Activated gamma-delta T cell treated with Interleukin-2 at 50 U/mL for 16 hours (primary cell): ENCODE measurements around the gene ESR2.
"Not testable (repeated sequence)": the region's sequence is repeated elsewhere in the genome, so short reads cannot be mapped to it uniquely, and the experiment has no call there.

Experiments used
- DNase-seq: peaks from one replicate; pipeline ENCODE4 v3.0.0-alpha.2; 2020

Gene ESR2

GRCh38 chr14:64074961-64075612, 219.1 kb downstream of the ESR2 start:
- no peak for DNase-seq

- no peak for DNase-seq
Observed at GRCh38 chr14:64069634-64070359, 224.4 kb downstream of the ESR2 start.

- no peak for DNase-seq
Observed at GRCh38 chr14:64064447-64064846, 229.7 kb downstream of the ESR2 start.

- no peak for DNase-seq
Observed at GRCh38 chr14:64062381-64063115, 231.6 kb downstream of the ESR2 start.

- no peak for DNase-seq
Observed at GRCh38 chr14:64061706-64062105, 232.5 kb downstream of the ESR2 start.

GRCh38 chr14:64061115-64061514, 233.1 kb downstream of the ESR2 start:
- DNase-seq: no peak

GRCh38 chr14:64060648-64061096, 233.5 kb downstream of the ESR2 start:
- DNase-seq: no peak

- no peak for DNase-seq
Observed at GRCh38 chr14:64060199-64060545, 234.0 kb downstream of the ESR2 start.

- no peak for DNase-seq
Observed at GRCh38 chr14:64059454-64060198, 234.5 kb downstream of the ESR2 start.

- no peak for DNase-seq
Observed at GRCh38 chr14:64053694-64054669, 240.2 kb downstream of the ESR2 start.

GRCh38 chr14:64049616-64050381, 244.4 kb downstream of the ESR2 start:
- no peak for DNase-seq

GRCh38 chr14:64045091-64045490, 249.1 kb downstream of the ESR2 start:
- DNase-seq: no peak

GRCh38 chr14:64043296-64043695, 250.9 kb downstream of the ESR2 start:
- not testable (repeated sequence) for DNase-seq

- no peak for DNase-seq
Observed at GRCh38 chr14:64040044-64040443, 254.1 kb downstream of the ESR2 start.

GRCh38 chr14:64038841-64039542, 255.2 kb downstream of the ESR2 start:
- DNase-seq: no peak

- not testable (repeated sequence) for DNase-seq
Observed at GRCh38 chr14:64037869-64038745, 256.1 kb downstream of the ESR2 start.

GRCh38 chr14:64035143-64035542, 259.0 kb downstream of the ESR2 start:
- no peak for DNase-seq
